Pulmonary artery endothelial cell (primary cell): ENCODE data around the gene CAPNS1. TPM values are rescaled to one million over a fixed set of nuclear protein-coding genes. Genes with fewer than 3 reads are reported as not detected.

Experiments
- DNase-seq: peaks from one replicate; pipeline ENCODE4 v3.0.0-alpha.2; 2011; ENCODE audit warnings: low read depth, low spot score
- total RNA-seq: library from RNA; depleted of rRNA; stranded (reverse); fragments of >200 nt; gene quantifications from 2 replicates; pipeline ENCODE4 v1.2.3, GENCODE V29; 2014

The CAPNS1 gene
- 308 and 425 TPM in 2 replicates for total RNA-seq

DNA sequence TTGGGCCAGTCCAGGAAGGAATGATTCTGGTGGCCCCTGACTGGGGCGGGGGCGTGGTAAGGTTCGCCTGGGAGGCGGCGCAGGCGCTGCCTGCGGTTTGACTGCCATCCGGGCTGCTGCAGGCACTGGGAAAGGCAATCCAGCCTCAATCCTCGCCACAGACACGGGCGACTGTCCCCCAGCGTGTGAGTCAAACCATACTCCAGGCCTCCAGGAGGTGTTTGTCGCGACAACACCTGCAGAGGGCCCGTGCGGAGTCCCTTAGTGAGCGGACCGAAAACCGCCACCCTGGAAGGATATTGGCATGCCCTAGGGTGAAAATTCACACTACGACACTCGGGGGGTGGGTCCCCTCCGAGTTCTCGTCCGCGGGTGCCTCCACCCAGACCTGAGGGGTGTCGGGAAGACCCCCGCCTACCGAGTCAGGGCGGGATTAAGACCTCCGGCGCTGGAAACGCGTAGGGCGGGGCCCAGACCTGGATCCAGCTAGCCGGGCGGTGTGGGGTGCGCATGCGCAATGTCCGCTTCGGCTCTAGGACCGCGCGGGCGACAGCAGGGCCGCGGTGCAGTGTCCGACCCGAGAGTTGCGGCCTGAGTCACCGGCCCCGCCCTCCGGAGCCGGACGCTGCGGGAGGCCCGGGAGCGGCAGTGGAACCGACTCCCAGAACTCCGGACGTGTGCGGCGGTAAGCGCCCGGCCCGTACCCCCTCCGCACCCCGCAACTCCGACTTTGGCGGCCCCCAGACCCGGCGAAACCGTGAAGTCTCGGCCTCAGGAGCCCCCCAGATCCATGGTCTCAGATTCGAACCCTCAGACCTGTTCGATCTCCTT, at the start of gene CAPNS1:
CAPNS1 (plus strand) TSS at position 594 of the 831 bp plus-strand sequence. CDS start 946 bp downstream, outside the sequence.
- DNase-seq = peak; percentile 79

DNA sequence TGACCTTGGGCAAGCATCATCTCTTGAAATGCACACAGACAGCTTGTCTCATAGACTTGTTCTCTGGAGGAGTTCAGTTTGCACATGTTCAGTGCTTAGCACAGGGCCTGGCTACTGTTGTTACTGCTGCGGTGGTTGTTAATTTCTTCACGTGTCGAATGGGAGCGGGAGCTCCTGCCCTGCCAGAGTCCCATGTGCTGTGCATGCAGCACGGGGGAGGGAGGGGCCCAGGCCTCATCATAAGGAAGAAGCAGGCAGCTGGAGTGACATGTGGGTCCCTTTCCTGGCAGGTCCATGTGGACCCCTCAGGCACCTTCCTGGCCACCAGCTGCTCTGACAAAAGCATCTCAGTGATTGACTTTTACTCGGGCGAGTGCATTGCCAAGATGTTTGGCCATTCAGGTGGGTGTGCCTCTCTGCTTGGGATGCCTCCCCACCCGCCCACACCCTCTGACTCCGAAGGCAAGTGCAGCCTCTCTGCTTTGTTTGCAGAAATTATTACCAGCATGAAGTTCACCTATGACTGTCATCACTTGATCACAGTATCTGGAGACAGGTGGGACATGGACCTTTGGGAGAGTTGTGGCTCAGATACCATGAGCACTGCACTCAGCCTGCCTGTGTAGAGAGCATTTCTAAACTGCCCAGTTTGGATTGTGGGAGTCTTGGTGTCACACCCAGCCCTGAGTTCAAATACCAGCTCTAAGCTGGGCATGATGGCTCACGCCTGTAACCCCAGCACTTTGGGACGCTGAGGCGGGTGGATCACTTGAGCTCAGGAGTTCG, 48.8 kb upstream of the CAPNS1 start:
- no peak for DNase-seq

DNA sequence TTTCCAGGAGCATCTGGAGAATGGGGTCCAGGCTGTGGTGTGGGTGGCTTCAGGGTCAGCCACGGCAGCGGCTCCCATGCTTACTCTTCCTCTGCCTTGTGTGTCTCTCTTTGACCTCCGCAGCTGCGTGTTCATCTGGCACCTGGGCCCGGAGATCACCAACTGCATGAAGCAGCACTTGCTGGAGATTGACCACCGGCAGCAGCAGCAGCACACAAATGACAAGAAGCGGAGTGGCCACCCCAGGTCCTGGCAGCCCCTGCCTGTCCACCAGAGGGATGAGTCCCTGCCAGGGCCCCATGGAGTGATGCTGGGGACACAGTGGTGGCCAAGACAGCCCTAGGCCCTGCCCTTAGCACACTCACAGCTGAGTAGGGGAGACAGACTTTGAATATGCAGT, 47.3 kb upstream of the CAPNS1 start:
- DNase-seq = no peak

DNA sequence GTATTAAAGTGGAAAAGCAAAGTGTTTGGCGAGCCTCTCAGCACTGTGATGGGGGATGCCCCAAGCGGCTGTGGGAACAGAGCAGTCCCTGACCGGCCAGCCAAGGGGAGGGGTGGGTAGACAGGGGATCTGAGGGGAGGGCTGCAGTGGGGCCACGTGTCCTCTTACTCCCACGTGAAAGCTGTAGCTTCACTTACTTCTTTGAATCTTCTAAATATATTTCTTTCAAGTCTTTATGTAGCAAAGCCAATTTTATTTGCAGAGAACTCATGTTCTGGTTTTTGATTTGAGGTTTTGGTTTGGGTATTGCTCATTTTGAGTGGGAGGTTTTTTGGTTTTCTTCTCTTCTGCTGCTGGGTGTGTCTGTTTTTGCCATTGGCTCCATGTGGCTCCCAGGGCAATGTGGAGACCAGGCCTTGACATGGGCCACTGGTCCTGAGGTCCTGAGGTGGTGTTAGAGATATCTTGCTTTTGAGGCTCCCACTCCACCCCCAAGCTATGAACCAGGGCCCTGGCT, 46.7 kb upstream of the CAPNS1 start:
- DNase-seq = no peak

DNA sequence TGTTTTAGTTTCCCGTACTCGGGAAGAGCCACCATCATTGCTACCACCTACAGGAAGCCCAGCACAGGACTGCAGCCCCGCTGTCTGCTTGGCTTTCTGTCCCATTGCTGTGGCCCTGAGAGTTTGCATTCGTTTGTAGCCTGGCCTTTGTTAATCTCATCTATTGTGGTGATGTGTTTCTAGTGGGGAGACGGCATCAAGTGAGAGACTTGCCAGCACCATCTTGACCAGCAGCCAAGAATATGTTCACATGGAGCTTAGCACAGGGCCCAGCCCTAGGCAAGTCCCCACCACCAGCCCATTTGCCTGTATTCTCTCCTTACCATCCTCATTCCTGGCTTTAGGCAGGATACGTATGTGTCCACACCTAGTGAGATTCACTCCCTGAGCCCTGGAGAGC, 46.2 kb upstream of the CAPNS1 start:
- DNase-seq = no peak

DNA sequence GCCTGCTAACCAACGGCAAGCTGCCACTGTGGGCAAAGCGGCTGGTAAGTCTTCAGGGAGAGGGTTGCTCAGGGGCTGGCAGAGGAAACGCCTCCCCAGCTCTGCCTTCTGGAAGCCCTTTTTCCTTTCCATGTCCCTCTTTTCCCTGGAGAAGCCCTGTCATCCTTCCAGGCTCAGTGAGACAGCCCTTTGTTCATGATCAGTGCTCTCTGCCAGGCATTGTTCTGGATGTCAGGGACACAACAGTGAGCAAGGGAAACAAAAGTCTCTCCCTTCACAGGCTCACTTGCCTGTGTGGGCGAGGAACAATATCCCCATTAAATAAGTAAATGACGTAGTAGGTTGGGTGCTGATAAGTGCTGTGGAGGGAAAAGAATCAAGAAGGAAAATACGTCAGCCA, 42.8 kb upstream of the CAPNS1 start:
- DNase-seq = no peak

DNA sequence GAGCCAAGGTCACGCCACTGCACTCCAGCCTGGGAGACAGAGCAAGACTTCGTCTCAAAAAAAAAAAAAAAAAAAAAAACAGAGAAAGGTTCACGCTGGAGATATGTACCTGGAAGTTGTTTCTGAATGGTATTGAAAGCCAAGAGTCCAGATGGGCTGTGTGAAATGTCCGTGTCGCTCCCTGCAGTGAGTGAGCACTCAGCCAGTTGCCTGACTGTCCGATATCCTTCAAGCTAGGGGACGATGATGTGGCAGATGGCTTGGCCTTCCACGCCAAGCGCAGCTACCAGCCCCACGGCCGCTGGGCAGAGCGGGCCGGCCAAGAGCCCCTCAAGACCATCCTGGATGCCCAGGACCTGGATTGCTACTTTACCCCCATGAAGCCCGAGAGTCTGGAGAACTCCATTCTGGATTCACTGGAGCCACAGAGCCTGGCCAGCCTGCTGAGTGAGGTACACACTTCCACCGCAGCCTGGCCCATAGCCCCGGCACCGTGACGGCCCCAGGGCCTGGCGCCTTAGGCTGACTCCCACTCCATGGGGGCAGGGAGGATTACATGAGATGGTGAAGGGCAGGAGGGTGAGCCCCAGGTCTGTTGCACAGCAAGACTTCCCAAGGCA, 40.6 kb upstream of the CAPNS1 start:
- DNase-seq = no peak

DNA sequence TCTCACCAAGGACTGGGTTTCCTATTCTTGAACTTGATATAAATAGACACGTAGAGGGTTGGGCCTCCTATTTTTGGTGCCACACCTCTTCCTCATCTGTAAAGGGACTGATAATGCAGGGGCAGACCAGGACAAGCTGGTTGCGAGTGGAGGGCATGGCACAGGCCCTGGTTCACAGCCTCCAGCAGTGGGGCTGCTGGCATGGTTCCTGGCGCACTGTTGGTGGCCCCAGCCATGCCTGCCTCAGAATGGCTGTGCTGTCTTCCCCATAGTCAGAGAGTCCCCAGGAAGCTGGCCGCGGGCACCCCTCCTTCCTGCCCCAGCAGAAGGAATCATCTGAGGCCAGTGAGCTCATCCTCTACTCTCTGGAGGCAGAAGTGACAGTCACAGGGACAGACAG, 39.4 kb upstream of the CAPNS1 start:
- DNase-seq = no peak

DNA sequence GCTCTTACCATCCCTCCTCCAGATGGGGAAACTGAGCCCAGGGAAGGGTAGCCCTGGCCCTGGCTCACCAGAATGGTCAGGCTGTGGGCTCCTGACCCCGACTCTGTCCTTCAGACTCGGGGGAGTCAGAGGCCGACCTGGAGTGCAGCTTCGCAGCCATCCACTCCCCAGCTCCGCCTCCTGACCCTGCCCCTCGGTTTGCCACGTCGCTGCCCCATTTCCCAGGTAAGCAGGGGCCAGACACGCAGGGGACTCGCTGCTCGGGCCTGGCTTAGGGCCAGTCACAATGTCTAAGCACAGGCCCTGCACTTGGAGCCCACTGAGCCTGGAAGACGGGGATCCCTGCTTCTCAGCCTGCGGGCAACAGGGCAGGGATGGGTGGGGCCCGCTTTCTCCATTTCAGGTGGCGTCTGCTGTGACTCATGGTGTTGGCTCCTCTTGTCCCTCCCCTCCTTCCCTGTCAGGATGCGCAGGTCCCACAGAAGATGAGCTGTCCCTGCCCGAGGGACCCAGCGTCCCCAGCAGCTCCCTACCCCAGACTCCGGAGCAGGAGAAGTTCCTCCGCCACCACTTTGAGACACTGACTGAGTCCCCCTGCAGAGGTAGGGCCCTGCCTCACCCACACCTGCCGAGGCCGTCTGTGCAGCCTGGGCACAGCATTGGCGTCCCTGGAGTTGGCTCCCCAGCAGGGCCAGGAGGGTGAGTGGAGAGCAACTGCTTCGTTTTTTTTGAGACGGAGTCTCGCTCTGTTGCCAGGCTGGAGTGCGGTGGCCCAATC, 38.1 kb upstream of the CAPNS1 start:
- DNase-seq = no peak

DNA sequence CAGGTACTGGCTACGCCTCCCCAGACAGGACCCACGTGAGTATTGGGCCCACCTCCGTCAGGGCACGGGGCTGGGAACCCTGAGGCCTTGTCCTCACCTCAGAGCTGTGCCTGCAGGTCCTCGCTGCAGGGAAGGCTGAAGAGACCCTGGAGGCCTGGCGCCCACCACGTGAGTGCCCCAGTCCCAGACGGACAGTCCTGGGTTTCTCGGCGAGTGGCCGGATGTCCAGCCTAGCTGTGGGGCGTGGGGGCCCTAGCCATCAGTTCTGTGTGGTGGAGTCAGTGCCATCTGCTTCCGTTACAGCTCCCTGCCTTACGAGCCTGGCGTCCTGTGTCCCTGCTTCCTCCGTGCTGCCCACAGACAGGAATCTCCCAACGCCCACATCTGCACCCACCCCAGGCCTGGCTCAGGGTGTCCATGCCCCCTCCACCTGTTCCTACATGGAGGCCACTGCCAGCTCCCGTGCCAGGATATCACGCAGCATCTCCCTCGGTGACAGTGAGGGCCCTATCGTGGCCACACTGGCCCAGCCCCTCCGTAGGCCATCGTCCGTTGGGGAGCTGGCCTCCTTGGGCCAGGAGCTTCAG, 36.7 kb upstream of the CAPNS1 start:
- no peak for DNase-seq

DNA sequence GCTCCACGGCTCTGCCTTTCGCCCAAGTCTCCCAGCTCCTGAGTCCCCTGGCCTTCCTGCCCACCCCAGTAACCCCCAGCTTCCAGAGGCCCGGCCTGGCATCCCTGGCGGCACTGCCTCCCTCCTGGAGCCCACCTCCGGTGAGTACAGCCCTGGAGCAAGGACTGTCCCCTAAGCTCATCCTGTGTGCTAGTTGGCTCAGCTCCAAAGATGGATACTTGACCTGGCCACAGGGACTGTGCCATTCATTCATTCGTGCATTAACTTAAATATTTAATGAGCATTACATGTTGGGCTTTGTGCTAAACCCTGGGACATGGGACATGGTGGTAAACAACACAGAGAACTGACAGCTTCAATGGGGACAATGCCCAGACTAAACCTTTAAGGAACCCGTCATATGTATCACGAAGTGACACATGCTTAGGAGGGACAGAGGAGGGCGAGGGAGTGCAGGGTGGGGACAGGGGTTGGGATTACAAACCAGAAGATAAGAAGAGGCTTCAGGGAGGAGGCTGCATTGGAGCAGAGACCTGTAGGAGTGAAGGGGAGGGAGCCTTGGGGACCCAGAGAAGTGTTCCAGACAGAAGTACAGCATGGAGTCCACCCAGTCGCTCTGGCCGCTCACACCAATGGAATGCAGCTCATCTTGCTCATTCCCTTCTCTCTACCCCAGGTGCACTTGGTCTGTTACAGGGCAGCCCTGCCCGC, 35.9 kb upstream of the CAPNS1 start:
- DNase-seq = no peak

DNA sequence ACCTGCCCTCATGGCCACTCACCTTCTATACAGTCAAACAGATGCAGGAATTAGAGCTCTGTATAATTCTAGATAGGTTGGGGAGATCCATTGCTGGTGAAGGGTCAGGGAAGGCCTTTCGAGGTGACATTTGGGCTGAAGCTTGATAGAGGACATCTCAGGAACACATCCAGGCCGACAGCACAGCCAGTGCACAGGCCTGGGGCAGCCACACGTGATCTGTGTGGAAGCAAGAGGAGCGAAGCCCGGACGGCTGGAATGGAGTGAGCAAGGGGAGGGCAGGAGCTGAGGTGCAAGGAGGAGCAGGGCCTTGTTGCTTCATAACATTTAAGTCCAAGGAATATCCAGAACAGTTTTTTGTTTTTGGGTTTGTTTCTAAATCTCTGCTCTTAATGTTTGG, 33.4 kb upstream of the CAPNS1 start:
- no peak for DNase-seq

DNA sequence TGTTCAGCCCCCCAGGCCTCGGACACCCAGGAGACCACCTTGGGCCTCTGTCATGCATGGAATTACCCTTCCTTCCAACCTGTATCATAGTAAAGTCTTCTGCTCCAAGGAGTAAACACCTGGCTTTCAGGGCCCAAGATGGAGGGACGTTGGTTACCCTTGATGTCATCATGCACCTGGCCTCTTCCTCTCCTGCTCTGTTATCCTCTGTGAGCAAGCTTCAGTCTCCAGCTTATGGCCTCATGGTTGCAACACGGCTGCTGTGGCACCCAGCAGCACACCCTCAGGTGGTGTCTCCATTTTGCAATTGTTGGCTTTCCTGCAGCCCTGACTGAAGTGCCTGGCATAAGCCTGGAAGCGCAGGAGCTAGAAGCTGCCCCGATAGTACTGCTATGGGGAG, 32.9 kb upstream of the CAPNS1 start:
- DNase-seq = no peak

DNA sequence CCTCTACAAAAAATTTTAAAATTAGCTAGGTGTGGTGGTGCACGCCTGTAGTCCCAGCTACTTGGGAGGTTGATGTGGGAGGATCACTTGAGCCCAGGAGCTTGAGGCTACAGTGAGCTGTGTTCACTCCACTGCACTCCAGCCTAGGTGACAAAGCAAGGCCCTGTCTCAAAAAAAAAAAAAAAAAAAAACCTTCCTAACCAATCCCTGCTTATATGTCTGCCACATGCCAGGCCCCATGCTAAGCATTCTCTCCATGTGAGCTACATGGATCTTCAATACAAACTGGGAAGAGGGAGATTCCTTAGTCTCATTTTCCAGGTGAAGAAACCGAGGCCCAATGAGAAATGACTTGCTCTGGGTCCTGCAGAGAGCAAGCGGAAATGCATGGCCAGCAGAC, 31.2 kb upstream of the CAPNS1 start:
- no peak for DNase-seq

DNA sequence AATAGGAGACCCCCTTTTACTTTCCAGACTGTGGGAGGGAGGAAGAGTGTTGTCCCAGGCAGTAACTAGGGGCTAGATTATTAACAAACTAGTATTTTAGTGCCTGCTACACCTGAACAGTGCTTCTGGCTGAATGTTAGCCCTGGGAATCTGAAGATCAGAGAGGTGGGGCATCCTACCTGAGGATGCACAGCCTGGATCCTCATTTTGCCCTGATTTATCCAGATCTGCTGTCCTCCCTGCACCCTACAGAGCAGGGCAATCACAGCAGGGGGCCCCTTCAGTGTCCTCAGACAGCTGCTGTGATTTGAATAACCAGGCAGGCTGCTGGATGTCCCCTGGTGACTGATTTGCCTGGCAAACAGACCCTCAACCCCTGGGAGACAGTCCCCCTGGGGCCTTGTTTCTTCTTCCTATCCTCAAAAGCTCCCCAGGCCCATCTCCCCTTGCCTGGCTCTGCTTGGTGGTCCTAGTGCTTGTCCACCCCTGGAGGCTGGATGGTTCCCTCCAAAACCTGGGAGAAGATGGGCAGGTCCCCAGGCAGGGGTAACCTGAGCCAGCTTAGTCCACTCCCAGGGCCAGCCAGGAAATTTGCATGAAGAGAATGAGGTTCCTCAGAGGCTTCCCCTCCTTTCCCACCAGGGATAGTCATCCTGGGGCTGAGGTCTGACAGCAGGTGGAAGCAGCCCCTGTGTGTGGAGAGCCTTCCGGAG, 29.2 kb upstream of the CAPNS1 start, which contains the start of gene OVOL3:
OVOL3 (plus strand) TSS at position 657 of the 713 bp plus-strand sequence. CDS start 60 bp downstream, outside the sequence.
- no peak for DNase-seq

DNA sequence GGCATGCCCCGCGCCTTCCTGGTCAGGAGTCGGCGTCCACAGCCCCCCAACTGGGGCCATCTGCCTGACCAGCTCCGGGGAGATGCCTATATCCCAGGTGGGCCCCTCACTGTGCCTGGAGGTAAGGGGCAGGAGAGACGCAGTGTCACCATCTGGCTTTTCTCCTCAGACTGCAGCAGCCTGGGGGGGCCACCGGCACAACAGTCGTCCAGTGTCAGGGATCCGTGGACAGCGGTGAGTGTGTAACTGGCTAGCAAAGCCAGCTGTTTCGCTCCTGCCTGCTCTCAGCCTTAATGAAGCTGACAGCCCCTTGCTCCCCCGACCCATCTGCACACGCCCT, 28.7 kb upstream of the CAPNS1 start:
- DNase-seq = no peak

DNA sequence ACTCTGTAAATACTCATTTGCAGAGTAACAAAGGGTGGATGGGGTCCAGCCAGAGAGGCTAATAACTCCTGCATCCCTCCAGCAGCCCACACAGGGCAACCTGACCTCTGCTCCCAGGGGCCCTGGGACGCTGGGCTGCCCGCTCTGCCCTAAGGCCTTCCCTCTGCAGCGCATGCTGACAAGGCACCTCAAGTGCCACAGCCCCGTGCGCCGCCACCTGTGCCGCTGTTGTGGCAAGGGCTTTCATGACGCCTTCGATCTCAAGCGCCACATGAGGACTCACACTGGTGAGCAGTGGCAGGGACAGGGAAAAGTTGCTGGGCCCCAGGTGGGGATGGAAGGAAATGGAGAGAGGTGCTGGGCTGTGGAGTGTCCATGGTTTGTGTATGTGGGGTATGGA, 27.2 kb upstream of the CAPNS1 start:
- no peak for DNase-seq

DNA sequence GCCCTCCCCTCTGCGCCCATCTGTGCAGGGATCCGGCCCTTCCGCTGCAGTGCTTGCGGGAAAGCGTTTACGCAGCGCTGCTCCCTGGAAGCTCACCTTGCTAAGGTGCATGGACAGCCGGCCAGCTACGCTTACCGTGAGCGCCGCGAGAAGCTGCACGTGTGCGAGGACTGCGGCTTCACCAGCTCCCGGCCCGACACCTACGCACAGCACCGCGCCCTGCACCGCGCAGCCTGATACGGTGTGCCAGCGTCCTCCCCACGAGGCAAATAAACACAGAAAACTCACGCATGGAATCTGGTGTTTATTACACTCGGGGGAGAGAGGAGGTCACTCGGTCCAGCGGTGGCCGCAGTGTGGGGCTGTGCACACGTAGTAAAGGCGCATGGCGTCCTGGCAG, 26.4 kb upstream of the CAPNS1 start:
- no peak for DNase-seq

DNA sequence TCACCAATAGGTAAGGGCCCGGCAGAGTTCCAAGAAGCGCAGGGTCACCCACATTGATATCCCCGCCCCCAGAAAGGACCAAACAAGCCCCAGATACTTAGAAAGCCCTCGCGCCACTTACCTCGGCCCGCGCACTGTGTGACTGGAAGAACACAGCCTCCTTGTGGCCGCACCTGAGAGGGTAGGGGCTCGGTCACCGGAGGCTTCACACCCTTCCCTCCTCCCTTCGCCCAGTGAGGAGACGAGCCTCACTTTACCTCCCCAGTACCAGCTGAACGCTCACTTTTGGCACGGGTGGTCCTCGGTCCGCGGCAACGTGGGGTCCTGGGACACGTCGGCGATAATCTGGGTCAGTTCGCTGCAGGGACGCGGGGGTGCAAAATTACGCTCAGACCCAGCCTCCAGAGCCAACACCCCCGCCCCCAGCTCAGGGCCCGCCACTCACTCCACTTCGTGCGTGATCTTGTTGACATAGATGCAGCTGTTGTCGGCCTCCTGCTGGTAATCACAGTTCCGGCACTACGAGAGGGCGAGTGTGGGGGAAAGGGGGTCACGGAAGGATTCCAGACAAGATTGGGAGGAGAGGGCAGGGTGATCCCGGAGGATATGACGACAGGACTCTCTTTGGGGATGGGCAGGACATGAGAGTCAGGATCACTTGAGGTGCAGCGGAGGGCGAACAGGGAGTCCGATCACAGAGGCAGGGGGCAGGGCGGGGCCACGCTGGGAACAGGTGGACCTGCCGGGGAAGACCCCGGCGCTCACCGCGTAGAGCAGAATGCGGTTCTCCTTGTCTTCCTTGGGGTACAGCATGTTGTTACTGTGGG, 25.8 kb upstream of the CAPNS1 start:
- no peak for DNase-seq
